ENCODE results near the gene SEPTIN1. TPM values are rescaled to one million over a fixed set of nuclear protein-coding genes. Genes with fewer than 3 reads are reported as not detected.
A peak's percentile ranks its signal among the peaks of the same experiment; 100 is the strongest.

The SEPTIN1 gene
- total RNA-seq (2014; rRNA removed; shearing (Covaris generic)) (126 and 133 TPM in 2 replicates), total RNA-seq (2022) (171 and 181 TPM in 2 replicates), Bru-seq, nascent RNA (percentile 83 among the genes with signal in this experiment), BruChase-seq, experiment 1, labeled RNA remaining after a 6-hour chase (percentile 93 among the genes with signal in this experiment), BruChase-seq, experiment 2, labeled RNA remaining after a 2-hour chase (percentile 88 among the genes with signal in this experiment)
- long read RNA-seq, partial matches to known transcripts, result 528 of 717 reads
- long read RNA-seq, other reads (novel, unspliced or antisense), result 183 of 717 reads

- TSS peak; percentile 76 for BruUV-seq (replicated peaks)
- ChIA-PET CTCF (ENCODE audit: unreplicated experiment) (interaction anchor here (0.9 to 1.5 kb wide), 4 partner anchors 11 to 176 kb away, joined by 4 to 8 read pairs (median 4); partner anchors contain the start of genes ZNF48 and ZNF771), POLR2A (interaction anchor here (0.5 to 2.8 kb wide), 13 partner anchors 8 to 268 kb away, joined by 3 to 26 read pairs (median 5); partner anchors contain the start of genes PRR14, ZNF48 and ZNF771)
- H3K36me3 ChIP-seq (ENCODE audit: insufficient read depth, low read length), result peaks cover 21% of the 10 kb centered on the region
- H3K4me1 ChIP-seq (ENCODE audit: insufficient read depth, low read length, poor library complexity, severe bottlenecking), result peaks cover 49% of the 10 kb centered on the region
- no peaks in the 10 kb centered on the region for H4K20me1 ChIP-seq (ENCODE audit: insufficient read depth, low read length)
- peak within 1 kb of the TSS; percentile 85 for H3K4me3 ChIP-seq (ENCODE audit: low read depth, low read length, poor library complexity, severe bottlenecking)
- intact Hi-C loops (cut with micrococcal nuclease; ENCODE audit: unreplicated experiment), result no loop called here
- TF ChIP-seq CTCF (conservative IDR thresholded peaks at IDR 0.05; ENCODE audit: low read length) (no peak), EZH2phosphoT487 (IDR thresholded peaks at IDR 0.05; ENCODE audit: borderline replicate concordance, low read depth, low read length) (no peak)
- peak within 1 kb of the TSS; percentile 98 for H3K4me2 ChIP-seq (ENCODE audit: low read length)
- H3K9me3 ChIP-seq (ENCODE audit: low read length), result no peaks in the 10 kb centered on the region
- peak within 1 kb of the TSS; percentile 15; the same call in 1 of the 2 replicates for H2AFZ ChIP-seq (ENCODE audit: low read length)
- peak within 1 kb of the TSS; percentile 97 for H3K27ac ChIP-seq (ENCODE audit: low read depth, low read length, poor library complexity, severe bottlenecking)
- DNase-seq (ENCODE audit: low spot score), result peak; percentile 88
- no peaks in the 10 kb centered on the region for H3K9me2 ChIP-seq (ENCODE audit: insufficient read depth, low read length)
- peaks cover 35% of the 10 kb centered on the region; the same call in 1 of the 2 replicates for H3K79me2 ChIP-seq (ENCODE audit: insufficient read depth, low read depth, low read length)
These were observed at the start of gene SEPTIN1 for GRCh38 chr16:30382111-30382881. Gene SEPTIN1, minus strand, starts transcription at chr16:30382561. Its CDS starts 19 bp downstream, at chr16:30382542.

- no peak for DNase-seq (ENCODE audit: low spot score)
- Histone ChIP-seq H2AFZ (ENCODE audit: low read length) (peak overlapping the region; percentile 98), H3K27ac (ENCODE audit: low read depth, low read length, poor library complexity, severe bottlenecking) (peak overlapping the region; percentile 62), H3K4me1 (ENCODE audit: insufficient read depth, low read length, poor library complexity, severe bottlenecking) (peaks cover 21% of the 10 kb centered on the region), H3K4me3 (ENCODE audit: low read depth, low read length, poor library complexity, severe bottlenecking) (peak overlapping the region; percentile 14), H4K20me1 (ENCODE audit: insufficient read depth, low read length) (no peaks in the 10 kb centered on the region), H3K4me2 (ENCODE audit: low read length) (peak overlapping the region; percentile 63), H3K36me3 (ENCODE audit: insufficient read depth, low read length) (peaks cover 32% of the 10 kb centered on the region), H3K9me3 (ENCODE audit: low read length) (0 out of 2 replicates have a peak, but pooled peaks cover 4% of the 10 kb centered on the region), H3K9me2 (ENCODE audit: insufficient read depth, low read length) (no peaks in the 10 kb centered on the region), H3K79me2 (ENCODE audit: insufficient read depth, low read depth, low read length) (peaks cover 33% of the 10 kb centered on the region)
- POLR2A ChIA-PET, result interaction anchor here (0.5 to 1.3 kb wide), 7 partner anchors 12 to 254 kb away, joined by 3 to 8 read pairs (median 3); partner anchors contain the start of genes ITGAL and ZNF689
- CTCF ChIA-PET (ENCODE audit: unreplicated experiment), result interaction anchor here (0.5 to 1.6 kb wide), 6 partner anchors 19 to 198 kb away, joined by 3 to 11 read pairs (median 6); no protein-coding TSS in a partner anchor
- no TSS peak for BruUV-seq (replicated peaks)
- intact Hi-C loops (cut with micrococcal nuclease; ENCODE audit: unreplicated experiment), result loop anchor here (1.0 to 5.0 kb wide), 6 partner anchors 42 to 198 kb away; partner anchors contain the start of genes ITGAL and ZNF689
- peak; percentile 67; the same call in 1 of the 2 replicates for TF ChIP-seq CTCF (conservative IDR thresholded peaks at IDR 0.05; ENCODE audit: low read length)
- no peak for TF ChIP-seq EZH2phosphoT487 (IDR thresholded peaks at IDR 0.05; ENCODE audit: borderline replicate concordance, low read depth, low read length)
These were observed 48.1 kb upstream of the SEPTIN1 start for GRCh38 chr16:30430428-30430970.

Measured in OCI-LY7 (cell line).